GM19193 (cell line): ENCODE data around the gene FNDC7.
A peak's percentile ranks its signal among the peaks of the same experiment; 100 is the strongest.

Source experiments
- POLR2A ChIP-seq: IDR thresholded peaks from 4 replicates; pipeline ENCODE4 v1.6.1; 2011; ENCODE audit not compliant: insufficient read depth, insufficient read length; ENCODE audit errors: extremely low read depth

FNDC7 gene

GRCh38 chr1:108722292-108722691 is 9.6 kb downstream of the FNDC7 start:
- TF ChIP-seq POLR2A, result no peak

- no peak for TF ChIP-seq POLR2A
Measured at GRCh38 chr1:108725906-108726305, 13.2 kb downstream of the FNDC7 start.

- TF ChIP-seq POLR2A, result no peak
Measured at GRCh38 chr1:108728327-108728923, 15.7 kb downstream of the FNDC7 start.

GRCh38 chr1:108729481-108729880 is 16.8 kb downstream of the FNDC7 start:
- no peak for TF ChIP-seq POLR2A

GRCh38 chr1:108732398-108732797 is 19.7 kb downstream of the FNDC7 start:
- TF ChIP-seq POLR2A, result no peak

GRCh38 chr1:108734171-108734865 is 21.6 kb downstream of the FNDC7 start:
- TF ChIP-seq POLR2A, result no peak

GRCh38 chr1:108742253-108742652 is 29.5 kb downstream of the FNDC7 start:
- TF ChIP-seq POLR2A, result no peak

GRCh38 chr1:108745980-108746381 is 33.3 kb downstream of the FNDC7 start:
- no peak for TF ChIP-seq POLR2A

- peak; percentile 95 for TF ChIP-seq POLR2A
Measured at GRCh38 chr1:108746382-108747170, 33.9 kb downstream of the FNDC7 start, which contains the start of gene STXBP3. STXBP3 (plus strand) TSS chr1:108746674; CDS start chr1:108746738, 64 bp downstream.

GRCh38 chr1:108747171-108747850 is 34.6 kb downstream of the FNDC7 start:
- no peak for TF ChIP-seq POLR2A

GRCh38 chr1:108747898-108748297 is 35.2 kb downstream of the FNDC7 start:
- no peak for TF ChIP-seq POLR2A

- no peak for TF ChIP-seq POLR2A
Measured at GRCh38 chr1:108749081-108749480, 36.4 kb downstream of the FNDC7 start.

- no peak for TF ChIP-seq POLR2A
Measured at GRCh38 chr1:108750476-108751181, 37.9 kb downstream of the FNDC7 start.

- TF ChIP-seq POLR2A, result no peak
Measured at GRCh38 chr1:108753363-108753762, 40.7 kb downstream of the FNDC7 start.
